ENCODE measurements around the gene STK24. TPM values are rescaled to one million over a fixed set of nuclear protein-coding genes. Genes with fewer than 3 reads are reported as not detected.

Gene STK24
- total RNA-seq, 1 donor: 82.2 TPM

DNA sequence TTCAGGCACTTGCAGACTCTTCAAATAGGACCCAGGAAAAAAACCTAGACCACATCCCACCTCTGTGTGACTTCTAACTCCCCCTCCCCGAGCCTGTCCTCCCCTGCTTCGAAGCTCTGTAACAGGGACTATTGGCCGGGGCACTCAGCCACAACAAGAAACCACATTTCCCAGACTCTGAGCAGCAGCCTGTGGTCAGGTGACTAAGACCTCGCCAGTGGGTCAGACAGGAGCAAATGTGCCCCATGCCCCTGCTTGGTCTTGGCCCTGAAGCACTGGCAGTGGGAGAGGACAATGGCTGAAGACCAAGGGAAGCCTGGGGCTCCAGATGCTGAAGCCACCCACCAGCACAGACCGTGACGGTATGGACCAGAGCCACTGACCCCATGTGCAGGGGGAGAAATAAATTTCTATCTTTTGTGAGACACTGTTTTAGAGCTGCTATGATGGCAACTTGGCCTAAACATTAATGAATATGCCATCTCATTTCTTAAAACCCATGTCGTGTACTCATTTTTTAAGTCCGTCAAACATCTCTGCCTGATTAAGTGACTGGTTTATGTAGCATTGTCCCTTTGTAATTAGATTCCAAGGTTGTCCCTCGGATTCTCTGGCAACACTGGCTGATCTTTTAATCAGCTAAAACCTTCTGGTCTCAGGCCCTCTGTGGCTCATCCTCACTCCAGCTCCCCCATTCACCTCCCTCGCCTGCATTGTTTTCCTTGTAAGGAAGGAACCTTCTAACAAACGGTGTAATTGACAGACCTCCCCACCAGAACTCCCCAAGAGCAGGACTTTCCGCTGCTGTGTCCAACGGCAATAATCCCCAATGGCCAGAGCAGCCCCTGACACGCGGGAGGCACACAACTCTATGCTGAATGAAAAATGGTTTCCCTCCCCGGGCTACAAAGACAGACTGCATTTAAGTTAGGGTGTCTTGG is 98.4 kb downstream of the STK24 start:
- Histone ChIP-seq H4K20me1 (ENCODE audit: insufficient read depth, low read length) (peaks cover 3% of the 10 kb centered on the region), H3K9me3 (ENCODE audit: low read depth, low read length) (no peaks in the 10 kb centered on the region), H3K27me3 (ENCODE audit: insufficient read depth, low read length) (no peaks in the 10 kb centered on the region), H3K36me3 (ENCODE audit: insufficient read depth, low read length) (peaks cover 14% of the 10 kb centered on the region), H3K4me2 (ENCODE audit: insufficient read depth, low read length) (no peak overlapping the region), H3K27ac (ENCODE audit: low read depth, low read length) (peak overlapping the region; percentile 79), H2AFZ (ENCODE audit: low read length) (no peak overlapping the region), H3K4me3 (ENCODE audit: insufficient read depth, low read length) (no peak overlapping the region), H3K4me1 (ENCODE audit: insufficient read depth, low read length) (peaks cover 47% of the 10 kb centered on the region), H3K79me2 (ENCODE audit: insufficient read depth, low read length) (peaks cover 86% of the 10 kb centered on the region)
- DNase-seq (ENCODE audit: insufficient read length, low spot score, missing footprints): peak; percentile 91
- TF ChIP-seq, protein P1, sequence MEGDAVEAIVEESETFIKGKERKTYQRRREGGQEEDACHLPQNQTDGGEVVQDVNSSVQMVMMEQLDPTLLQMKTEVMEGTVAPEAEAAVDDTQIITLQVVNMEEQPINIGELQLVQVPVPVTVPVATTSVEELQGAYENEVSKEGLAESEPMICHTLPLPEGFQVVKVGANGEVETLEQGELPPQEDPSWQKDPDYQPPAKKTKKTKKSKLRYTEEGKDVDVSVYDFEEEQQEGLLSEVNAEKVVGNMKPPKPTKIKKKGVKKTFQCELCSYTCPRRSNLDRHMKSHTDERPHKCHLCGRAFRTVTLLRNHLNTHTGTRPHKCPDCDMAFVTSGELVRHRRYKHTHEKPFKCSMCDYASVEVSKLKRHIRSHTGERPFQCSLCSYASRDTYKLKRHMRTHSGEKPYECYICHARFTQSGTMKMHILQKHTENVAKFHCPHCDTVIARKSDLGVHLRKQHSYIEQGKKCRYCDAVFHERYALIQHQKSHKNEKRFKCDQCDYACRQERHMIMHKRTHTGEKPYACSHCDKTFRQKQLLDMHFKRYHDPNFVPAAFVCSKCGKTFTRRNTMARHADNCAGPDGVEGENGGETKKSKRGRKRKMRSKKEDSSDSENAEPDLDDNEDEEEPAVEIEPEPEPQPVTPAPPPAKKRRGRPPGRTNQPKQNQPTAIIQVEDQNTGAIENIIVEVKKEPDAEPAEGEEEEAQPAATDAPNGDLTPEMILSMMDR (IDR thresholded peaks at IDR 0.05; ENCODE audit: extremely low read depth, low read depth, low read length): no peak

DNA sequence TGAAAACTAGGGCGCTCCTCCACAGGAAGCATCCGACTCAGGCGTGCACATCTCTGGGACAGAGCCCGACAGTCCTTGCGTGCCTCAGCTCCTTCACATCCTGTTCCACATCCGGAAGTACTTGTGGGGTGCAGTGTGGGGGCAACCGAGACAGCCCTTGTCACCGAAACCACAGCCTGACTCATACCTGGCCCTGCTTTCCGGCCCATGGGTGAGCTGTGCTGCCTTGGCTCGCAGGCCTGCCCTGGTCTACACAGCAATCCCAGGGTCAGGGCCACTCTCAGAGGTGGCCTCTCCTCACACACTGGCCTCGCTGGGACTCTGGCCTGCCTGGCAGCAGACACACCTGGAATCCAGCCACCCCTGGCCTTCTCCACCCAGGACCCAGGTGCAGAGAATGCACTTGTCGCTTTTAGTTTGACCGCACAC is 100.4 kb downstream of the STK24 start:
- H3K4me2 ChIP-seq (ENCODE audit: insufficient read depth, low read length): peak overlapping the region; percentile 62
- peak; percentile 97 for DNase-seq (ENCODE audit: insufficient read length, low spot score, missing footprints)
- H3K9me3 ChIP-seq (ENCODE audit: low read depth, low read length): no peaks in the 10 kb centered on the region
- peaks cover 30% of the 10 kb centered on the region for H3K36me3 ChIP-seq (ENCODE audit: insufficient read depth, low read length)
- no peak overlapping the region for H3K4me3 ChIP-seq (ENCODE audit: insufficient read depth, low read length)
- H3K79me2 ChIP-seq (ENCODE audit: insufficient read depth, low read length): peaks cover 81% of the 10 kb centered on the region
- H3K27ac ChIP-seq (ENCODE audit: low read depth, low read length): peak overlapping the region; percentile 79
- TF ChIP-seq, protein P1 (IDR thresholded peaks at IDR 0.05; ENCODE audit: extremely low read depth, low read depth, low read length): no peak
- H4K20me1 ChIP-seq (ENCODE audit: insufficient read depth, low read length): peaks cover 3% of the 10 kb centered on the region
- H3K4me1 ChIP-seq (ENCODE audit: insufficient read depth, low read length): peaks cover 34% of the 10 kb centered on the region
- H2AFZ ChIP-seq (ENCODE audit: low read length): peak overlapping the region; percentile 7
- no peaks in the 10 kb centered on the region for H3K27me3 ChIP-seq (ENCODE audit: insufficient read depth, low read length)

DNA sequence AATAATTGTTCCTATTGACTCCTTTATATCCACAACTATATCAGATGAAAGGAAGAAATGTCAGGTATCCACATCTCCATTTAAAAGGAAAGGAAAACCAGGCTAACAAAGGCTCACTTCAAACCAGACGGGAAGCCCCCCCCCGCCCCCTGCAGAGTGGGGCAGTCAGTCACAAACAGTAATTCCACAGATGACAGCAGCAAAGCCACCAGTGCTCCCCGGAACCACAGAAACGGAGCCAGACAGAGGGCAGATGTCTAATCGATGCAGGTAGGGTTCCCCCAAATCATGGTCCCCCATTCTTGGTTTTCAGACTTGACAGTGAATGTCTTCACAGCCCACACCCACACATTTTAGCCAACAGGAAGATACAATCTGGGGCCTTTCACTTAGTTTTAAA is 100.8 kb downstream of the STK24 start:
- H3K9me3 ChIP-seq (ENCODE audit: low read depth, low read length): no peaks in the 10 kb centered on the region
- peak overlapping the region; percentile 7 for H2AFZ ChIP-seq (ENCODE audit: low read length)
- TF ChIP-seq, protein P1 (IDR thresholded peaks at IDR 0.05; ENCODE audit: extremely low read depth, low read depth, low read length): no peak
- no peak overlapping the region for H3K4me3 ChIP-seq (ENCODE audit: insufficient read depth, low read length)
- DNase-seq (ENCODE audit: insufficient read length, low spot score, missing footprints): peak; percentile 78
- peaks cover 81% of the 10 kb centered on the region for H3K79me2 ChIP-seq (ENCODE audit: insufficient read depth, low read length)
- H3K27me3 ChIP-seq (ENCODE audit: insufficient read depth, low read length): no peaks in the 10 kb centered on the region
- peak overlapping the region; percentile 79 for H3K27ac ChIP-seq (ENCODE audit: low read depth, low read length)
- peaks cover 33% of the 10 kb centered on the region for H3K4me1 ChIP-seq (ENCODE audit: insufficient read depth, low read length)
- H3K36me3 ChIP-seq (ENCODE audit: insufficient read depth, low read length): peaks cover 34% of the 10 kb centered on the region
- peak overlapping the region; percentile 62 for H3K4me2 ChIP-seq (ENCODE audit: insufficient read depth, low read length)
- H4K20me1 ChIP-seq (ENCODE audit: insufficient read depth, low read length): peaks cover 3% of the 10 kb centered on the region

DNA sequence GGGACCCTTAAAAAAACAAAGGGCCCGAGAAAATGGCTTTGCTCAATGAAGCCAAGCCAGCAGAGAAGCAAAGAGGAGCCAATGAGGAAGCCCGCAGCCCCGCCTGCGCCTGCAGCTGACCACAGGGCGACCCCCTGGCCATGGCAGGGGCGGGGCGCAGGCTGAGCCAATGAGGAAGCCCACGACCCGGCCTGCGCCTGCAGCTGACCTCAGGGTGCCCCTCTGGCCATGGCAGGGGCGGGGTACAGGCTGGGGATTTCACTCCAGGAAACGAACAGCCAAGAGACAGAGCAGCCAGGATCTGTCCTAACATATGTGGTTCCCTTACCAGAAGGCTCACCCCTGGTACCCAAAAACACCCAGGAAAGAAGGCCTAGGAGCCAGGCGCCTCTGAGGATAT is 101.4 kb downstream of the STK24 start:
- Histone ChIP-seq H2AFZ (ENCODE audit: low read length) (no peak overlapping the region), H3K4me2 (ENCODE audit: insufficient read depth, low read length) (no peak overlapping the region), H3K4me1 (ENCODE audit: insufficient read depth, low read length) (peaks cover 31% of the 10 kb centered on the region), H3K4me3 (ENCODE audit: insufficient read depth, low read length) (no peak overlapping the region), H3K27ac (ENCODE audit: low read depth, low read length) (peak overlapping the region; percentile 79), H3K36me3 (ENCODE audit: insufficient read depth, low read length) (peaks cover 38% of the 10 kb centered on the region), H3K27me3 (ENCODE audit: insufficient read depth, low read length) (no peaks in the 10 kb centered on the region), H3K79me2 (ENCODE audit: insufficient read depth, low read length) (peaks cover 82% of the 10 kb centered on the region), H3K9me3 (ENCODE audit: low read depth, low read length) (no peaks in the 10 kb centered on the region), H4K20me1 (ENCODE audit: insufficient read depth, low read length) (no peaks in the 10 kb centered on the region)
- TF ChIP-seq, protein P1 (IDR thresholded peaks at IDR 0.05; ENCODE audit: extremely low read depth, low read depth, low read length): no peak
- DNase-seq (ENCODE audit: insufficient read length, low spot score, missing footprints): peak; percentile 87

Data from osteoblast (primary cell).